Measurements from ENCODE around the gene NOL6.

DNA sequence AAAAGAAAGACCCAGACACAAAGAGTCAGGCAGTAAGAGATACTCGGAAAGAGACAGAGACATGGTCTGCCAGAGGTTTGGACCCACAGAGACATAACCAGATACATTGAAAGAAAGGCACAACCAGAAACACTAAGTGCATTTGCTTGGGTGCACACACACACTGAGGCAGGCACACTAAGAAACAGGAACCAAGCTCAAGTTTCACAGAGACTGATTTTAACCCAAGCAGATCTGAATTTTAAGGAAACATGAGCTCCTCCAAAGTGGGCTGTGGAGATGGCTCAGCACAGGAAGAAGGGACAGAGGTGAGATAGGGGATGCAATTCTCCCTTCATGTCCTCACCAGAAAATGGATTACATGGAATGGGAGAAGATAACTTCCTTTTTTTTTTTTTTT, 35.8 kb downstream of the NOL6 start:
- TF ChIP-seq, protein P1, sequence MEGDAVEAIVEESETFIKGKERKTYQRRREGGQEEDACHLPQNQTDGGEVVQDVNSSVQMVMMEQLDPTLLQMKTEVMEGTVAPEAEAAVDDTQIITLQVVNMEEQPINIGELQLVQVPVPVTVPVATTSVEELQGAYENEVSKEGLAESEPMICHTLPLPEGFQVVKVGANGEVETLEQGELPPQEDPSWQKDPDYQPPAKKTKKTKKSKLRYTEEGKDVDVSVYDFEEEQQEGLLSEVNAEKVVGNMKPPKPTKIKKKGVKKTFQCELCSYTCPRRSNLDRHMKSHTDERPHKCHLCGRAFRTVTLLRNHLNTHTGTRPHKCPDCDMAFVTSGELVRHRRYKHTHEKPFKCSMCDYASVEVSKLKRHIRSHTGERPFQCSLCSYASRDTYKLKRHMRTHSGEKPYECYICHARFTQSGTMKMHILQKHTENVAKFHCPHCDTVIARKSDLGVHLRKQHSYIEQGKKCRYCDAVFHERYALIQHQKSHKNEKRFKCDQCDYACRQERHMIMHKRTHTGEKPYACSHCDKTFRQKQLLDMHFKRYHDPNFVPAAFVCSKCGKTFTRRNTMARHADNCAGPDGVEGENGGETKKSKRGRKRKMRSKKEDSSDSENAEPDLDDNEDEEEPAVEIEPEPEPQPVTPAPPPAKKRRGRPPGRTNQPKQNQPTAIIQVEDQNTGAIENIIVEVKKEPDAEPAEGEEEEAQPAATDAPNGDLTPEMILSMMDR (IDR thresholded peaks at IDR 0.05), result no peak
- TF ChIP-seq POLR2AphosphoS5 (IDR thresholded peaks at IDR 0.05), result no peak
- TF ChIP-seq POLR2A (IDR thresholded peaks at IDR 0.05), result no peak
